GM12878 (cell line): ENCODE results near the gene MAP1S. TPM values are rescaled to one million over a fixed set of nuclear protein-coding genes. Genes with fewer than 3 reads are reported as not detected.

Experiments
- ATAC-seq: fragments of 200-7000 bp; cut with Tn5 transposase; 3 replicates; pipeline ENCODE4 v1.9.1; 2020; ENCODE audit warnings: mild to moderate bottlenecking, moderate library complexity
- BruUV-seq: library from RNA; stranded (reverse); fragments of 400-500 nt; replicated peaks from 2 replicates; lab custom pipeline; 2021; lab: Mats Ljungman, UMichigan
- CTCF ChIA-PET: fragments of 300-600 bp; sonication (Branson Sonifier 250); formaldehyde crosslinking; extraction: SDS; loops from one replicate; lab custom pipeline; 2021; ENCODE audit warnings: inconsistent platforms; lab: Yijun Ruan, JAX
- POLR2A ChIA-PET: fragments of 350-600 bp; formaldehyde crosslinking; extraction: SDS; loops from one replicate; lab custom pipeline; 2021; ENCODE audit warnings: inconsistent platforms; lab: Charles Lee
- RAD21 ChIA-PET: fragments of 300-600 bp; sonication (Branson Sonifier 250); formaldehyde crosslinking; loops from one replicate; lab custom pipeline; 2023; ENCODE audit warnings: antibody characterized with exemption; ENCODE audit not compliant: unreplicated experiment; lab: Charles Lee
- SMC1A ChIA-PET: fragments of 300-600 bp; sonication (Branson Sonifier 250); formaldehyde crosslinking; loops from one replicate; lab custom pipeline; 2023; ENCODE audit not compliant: unreplicated experiment, uncharacterized antibody; lab: Charles Lee
- DNase-seq: peaks from one replicate; pipeline ENCODE4 v3.0.0-alpha.2; 2011; ENCODE audit warnings: low read depth, low spot score
- FAIRE-seq: peaks from 3 replicates; lab custom pipeline; 2011; peaks lifted over from hg19 to GRCh38; lab: Jason Lieb, UNC
- H2AFZ ChIP-seq: 2 replicates; pipeline ENCODE4 v1.6.0; 2011; ENCODE audit warnings: low read depth, low read length, control low read depth; ENCODE audit not compliant: control insufficient read depth
- H3K27ac ChIP-seq: 2 replicates; pipeline ENCODE4 v1.5.1; 2011; ENCODE audit warnings: control low read depth; ENCODE audit not compliant: control insufficient read depth, insufficient read depth
- H3K27me3 ChIP-seq, 2 experiments: replicated peaks in 1 of 2; 2 replicates each; pipeline versions ENCODE4 v1.6.0 to v1.6.1; 2011; ENCODE audit warnings: low read length in 1 of 2; ENCODE audit not compliant: control insufficient read depth in 2 of 2, insufficient read depth in 2 of 2
- H3K36me3 ChIP-seq, 2 experiments: 2 replicates each; pipeline ENCODE4 v1.5.1; 2011; ENCODE audit warnings: low read length in 1 of 2; ENCODE audit not compliant: control insufficient read depth in 2 of 2, insufficient read depth in 2 of 2
- H3K4me1 ChIP-seq: 2 replicates; pipeline ENCODE4 v1.6.1; 2011; ENCODE audit warnings: mild to moderate bottlenecking, low read length, moderate library complexity, mixed read lengths; ENCODE audit not compliant: control insufficient read depth, insufficient read depth
- H3K4me2 ChIP-seq: 2 replicates; pipeline ENCODE4 v1.6.0; 2011; ENCODE audit warnings: control low read depth; ENCODE audit not compliant: control insufficient read depth, insufficient read depth
- H3K4me3 ChIP-seq: fragments of 200-600 bp; sonication (generic); 2 replicates; pipeline ENCODE4 v1.5.1; 2016
- H3K79me2 ChIP-seq: 2 replicates; pipeline ENCODE4 v1.6.0; 2011; ENCODE audit warnings: low read length; ENCODE audit not compliant: control insufficient read depth, insufficient read depth
- H3K9ac ChIP-seq: 2 replicates; pipeline ENCODE4 v1.8.0; 2011; ENCODE audit warnings: low read length, control low read depth, mixed read lengths; ENCODE audit not compliant: control insufficient read depth, insufficient read depth
- H3K9me3 ChIP-seq: replicated peaks from 3 replicates; pipeline ENCODE4 v1.5.1; 2011; ENCODE audit warnings: mild to moderate bottlenecking, low read length; ENCODE audit not compliant: control insufficient read depth, insufficient read depth
- H4K20me1 ChIP-seq: 2 replicates; pipeline ENCODE4 v1.6.0; 2011; ENCODE audit not compliant: control insufficient read depth, insufficient read depth
- ATF7 ChIP-seq: fragments of 450-650 bp; IDR thresholded peaks from 2 replicates; pipeline ENCODE4 v1.6.1; 2016; ENCODE audit warnings: low read depth, mild to moderate bottlenecking
- BCL11A ChIP-seq: IDR thresholded peaks from 2 replicates; pipeline ENCODE4 v1.6.1; 2011; ENCODE audit warnings: low read depth, low read length
- EGR1 ChIP-seq, 2 experiments: IDR thresholded peaks; 1 replicate in 1 of 2; 2 replicates in 1 of 2; pipeline ENCODE4 v1.6.1; 2011 to 2012; ENCODE audit warnings: low read depth in 2 of 2, low read length in 2 of 2, borderline replicate concordance in 1 of 2, mild to moderate bottlenecking in 1 of 2, moderate library complexity in 1 of 2
- FOS ChIP-seq: IDR thresholded peaks from 3 replicates; pipeline ENCODE4 v1.6.1; 2011; ENCODE audit warnings: borderline replicate concordance; ENCODE audit not compliant: insufficient read length; ENCODE audit errors: extremely low read depth
- IKZF1 ChIP-seq: fragments of 450-650 bp; conservative IDR thresholded peaks from 2 replicates; pipeline ENCODE4 v1.6.1; 2017; ENCODE audit warnings: antibody characterized with exemption, mild to moderate bottlenecking
- POLR2AphosphoS5 ChIP-seq: IDR thresholded peaks from 2 replicates; pipeline ENCODE4 v1.6.1; 2011; ENCODE audit warnings: mild to moderate bottlenecking, low read length, inconsistent platforms
- RUNX3 ChIP-seq: IDR thresholded peaks from 2 replicates; pipeline ENCODE4 v1.6.1; 2012; ENCODE audit warnings: low read length, inconsistent platforms
- SUZ12 ChIP-seq: fragments of 200-600 bp; sonication (generic); IDR thresholded peaks from one replicate; pipeline ENCODE4 v1.6.1; 2018; ENCODE audit warnings: antibody characterized with exemption, mild to moderate bottlenecking; ENCODE audit not compliant: unreplicated experiment
- TCF12 ChIP-seq: IDR thresholded peaks from 2 replicates; pipeline ENCODE4 v1.6.1; 2011; ENCODE audit warnings: low read depth, mild to moderate bottlenecking, low read length
- WGBS: methylation state at CpG from one replicate; pipeline ENCODE4 v1.1.6; 2016; ENCODE audit warnings: low lambda C conversion rate; ENCODE audit not compliant: insufficient replicate concordance, insufficient coverage; ENCODE audit errors: missing lambda C conversion rate; 5-methylcytosine and 5-hydroxymethylcytosine counted together
- in situ Hi-C: fragments of 300-500 bp; cut with MboI; formaldehyde crosslinking; loops from 9 replicates; pipeline ENCODE4 v1.14.3; 2018; ENCODE audit warnings: mixed read lengths
- intact Hi-C: fragments of 100-400 bp; cut with micrococcal nuclease; formaldehyde crosslinking; loops from one replicate; pipeline ENCODE4 v1.14.2; 2022; ENCODE audit not compliant: unreplicated experiment
- polyA plus RNA-seq, 11 experiments: library from polyadenylated mRNA; depleted of rRNA in 4 of 11; unstranded in 6 of 11; stranded (reverse) in 5 of 11; fragments of >200 nt; fragmentation: Nextera tagmentation in 4 of 11; fragmentation: Illumina TruSeq in 1 of 11; extraction: Ambion mirVana in 4 of 11; extraction: Trizol in 1 of 11; gene quantifications; 1 replicate in 1 of 11; 2 replicates in 10 of 11; pipeline versions ENCODE4 v1.2.1 to v1.2.3, GENCODE V29; 2011 to 2016; ENCODE audit warnings: inconsistent platforms in 2 of 11, missing spikeins in 2 of 11, low read depth in 1 of 11
- total RNA-seq, 4 experiments: library from RNA; depleted of rRNA in 3 of 4; stranded (reverse); fragments of >200 nt in 3 of 4; fragmentation: Illumina TruSeq in 1 of 4; extraction: Trizol in 1 of 4; gene quantifications; 2 replicates each; pipeline versions ENCODE4 v1.2.1 to v1.2.3, GENCODE V29; 2013 to 2021
- TF ChIP-seq, protein P1 (sequence below): fragments of 450-650 bp; IDR thresholded peaks from 2 replicates; pipeline ENCODE4 v1.6.1; 2017; ENCODE audit warnings: mild to moderate bottlenecking, moderate library complexity

Gene MAP1S
- total and polyA plus RNA-seq, 10 of the 15 experiments (the other 5 are each of a cell fraction or from before 2014, with no cell fraction given): 2.1 to 63.9 (median 15.0) TPM

DNA sequence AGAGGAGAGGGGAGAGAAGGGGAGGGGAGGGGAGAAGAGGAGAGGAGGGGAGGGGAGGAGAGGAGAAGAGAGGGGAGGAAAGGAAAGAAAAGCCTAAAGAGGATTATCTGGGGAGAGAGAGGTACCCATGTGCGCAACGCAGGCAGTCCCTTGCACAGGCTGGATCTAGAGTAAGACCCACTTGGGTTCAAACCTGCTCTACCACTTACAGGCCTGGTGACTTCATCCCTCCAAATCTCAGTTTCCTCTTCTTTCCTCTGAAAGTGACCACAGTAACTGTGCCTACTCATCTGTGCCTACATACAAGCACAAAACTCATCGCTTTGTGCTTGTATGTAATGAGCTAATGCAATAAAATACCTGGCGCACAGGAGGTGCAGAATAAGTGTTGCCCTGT, 732 bp upstream of the MAP1S start:
- Histone ChIP-seq H3K4me1 (peaks cover 27% of the 10 kb centered on the region), H3K36me3 (peaks cover 0 to 3% of the 10 kb centered on the region in 2 experiments; a peak in 1 of 4 replicates), H3K79me2 (peaks cover 23% of the 10 kb centered on the region), H3K9ac (no peak overlapping the region), H3K4me2 (peak overlapping the region; percentile 90), H3K4me3 (peak overlapping the region; percentile 99; the same call in 1 of the 2 replicates), H3K9me3 (no peaks in the 10 kb centered on the region), H3K27ac (no peak overlapping the region), H2AFZ (peak overlapping the region; percentile 85), H4K20me1 (no peaks in the 10 kb centered on the region), H3K27me3 (no peaks in the 10 kb centered on the region)
- SMC1A ChIA-PET: interaction anchor here (0.6 to 7.6 kb wide), 13 partner anchors 12 to 370 kb away, joined by 3 to 91 read pairs (median 5); partner anchors contain the start of gene FCHO1
- POLR2A ChIA-PET: interaction anchor here (0.5 to 3.7 kb wide), 10 partner anchors 12 to 413 kb away, joined by 3 to 21 read pairs (median 4); no protein-coding TSS in a partner anchor
- CTCF ChIA-PET: interaction anchor here (0.7 to 3.3 kb wide), 12 partner anchors 12 to 133 kb away, joined by 3 to 23 read pairs (median 4); partner anchors contain the start of gene FCHO1
- WGBS: 37% methylated on average over 4 of the region's 4 CpGs
- ATAC-seq (peak; percentile 43), FAIRE-seq (no peak), DNase-seq (no peak)
- TF ChIP-seq POLR2AphosphoS5 (no peak), RUNX3 (peak; percentile 34; the same call in 1 of the 2 replicates)
- RAD21 ChIA-PET: interaction anchor here (0.9 to 2.3 kb wide), 9 partner anchors 33 to 214 kb away, joined by 3 to 21 read pairs (median 4); partner anchors contain the start of genes CCDC124, FCHO1 and JAK3
- intact Hi-C loops (loop anchor here (5.0 kb wide), 1 partner anchor 34 kb away; the partner anchor contains the start of gene FCHO1), in situ Hi-C loops (no loop called here)
- BruUV-seq: no TSS peak

DNA sequence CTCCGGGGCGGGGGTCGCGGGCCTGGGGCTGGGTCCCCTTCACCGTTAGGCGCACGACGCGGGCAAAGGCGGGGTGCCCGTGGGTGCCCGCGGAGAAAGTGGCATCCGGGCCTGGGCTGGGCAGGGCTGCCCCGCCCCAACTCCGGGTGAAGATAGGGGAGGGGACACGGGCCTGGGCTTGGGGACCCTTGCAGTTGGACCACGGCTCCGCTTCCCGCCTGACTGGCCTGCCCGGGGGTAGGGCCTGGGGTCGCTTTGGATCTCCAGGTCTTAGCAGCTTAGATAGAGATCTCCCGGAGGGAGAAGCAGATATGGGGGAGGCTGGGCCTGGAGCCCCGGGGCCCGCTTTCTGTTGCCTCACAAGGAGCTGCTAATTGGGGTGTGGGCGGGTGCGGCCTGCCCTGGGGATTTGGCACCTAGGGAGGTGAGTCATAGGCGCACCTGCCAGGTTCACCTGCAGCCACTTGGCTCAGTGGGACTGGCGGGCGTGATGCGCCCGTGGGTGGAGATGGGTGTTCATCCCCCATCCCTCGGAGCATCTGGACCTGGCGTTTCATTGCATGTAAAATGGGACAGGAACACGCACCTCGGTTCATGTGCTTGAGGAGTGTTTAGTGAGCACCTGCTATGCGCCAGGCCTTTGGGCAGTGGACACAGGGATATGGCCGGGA, 585 bp downstream of the MAP1S start:
- ATAC-seq (peak; percentile 22), FAIRE-seq (no peak), DNase-seq (no peak)
- no peaks in the 10 kb centered on the region for H3K9me3 ChIP-seq
- peaks cover 27% of the 10 kb centered on the region for H3K4me1 ChIP-seq
- H3K9ac ChIP-seq: peak overlapping the region; percentile 77
- peak overlapping the region; percentile 87 for H3K4me2 ChIP-seq
- peaks cover 23% of the 10 kb centered on the region for H3K79me2 ChIP-seq
- H3K27me3 ChIP-seq: no peaks in the 10 kb centered on the region
- WGBS: under 1% methylated on average over 24 of the region's 38 CpGs
- POLR2A ChIA-PET: interaction anchor here (1.3 to 3.7 kb wide), 7 partner anchors 13 to 47 kb away, joined by 3 to 21 read pairs (median 7); partner anchors contain the start of gene FCHO1
- CTCF ChIA-PET: interaction anchor here (0.5 to 3.3 kb wide), 12 partner anchors 9 to 135 kb away, joined by 3 to 23 read pairs (median 4); no protein-coding TSS in a partner anchor
- SMC1A ChIA-PET: interaction anchor here (0.7 to 7.6 kb wide), 13 partner anchors 10 to 136 kb away, joined by 3 to 91 read pairs (median 5); partner anchors contain the start of gene FCHO1
- H3K27ac ChIP-seq: peak overlapping the region; percentile 26; the same call in 1 of the 2 replicates
- RAD21 ChIA-PET: interaction anchor here (0.7 to 2.3 kb wide), 10 partner anchors 19 to 213 kb away, joined by 3 to 21 read pairs (median 4); partner anchors contain the start of genes CCDC124 and FCHO1
- in situ Hi-C loops (no loop called here), intact Hi-C loops (loop anchor here (5.0 kb wide), 1 partner anchor 32 kb away; the partner anchor contains the start of gene FCHO1)
- peaks cover 6% of the 10 kb centered on the region in 2 experiments; a peak in 3 of 4 replicates for H3K36me3 ChIP-seq
- no peaks in the 10 kb centered on the region for H4K20me1 ChIP-seq
- H2AFZ ChIP-seq: no peak overlapping the region
- BruUV-seq: no TSS peak
- peak overlapping the region; percentile 99 for H3K4me3 ChIP-seq
- TF ChIP-seq IKZF1 (peak; percentile 24; the same call in 1 of the 2 replicates), BCL11A (peak; percentile 52; the same call in 1 of the 2 replicates), FOS (no peak), ATF7 (0 out of 2 replicates have a peak, but pooled peaks have one; percentile 12), SUZ12 (no peak), EGR1 (IDR thresholded peaks at IDR 0.05; ENCODE audit: borderline replicate concordance in 1 of 2, low read depth in 2 of 2, low read length in 2 of 2) (0 out of 3 replicates have a peak, but pooled peaks of 1 of the 2 experiments have one; percentile 23), TCF12 (peak; percentile 50; the same call in 1 of the 2 replicates)
- TF ChIP-seq, protein P1, sequence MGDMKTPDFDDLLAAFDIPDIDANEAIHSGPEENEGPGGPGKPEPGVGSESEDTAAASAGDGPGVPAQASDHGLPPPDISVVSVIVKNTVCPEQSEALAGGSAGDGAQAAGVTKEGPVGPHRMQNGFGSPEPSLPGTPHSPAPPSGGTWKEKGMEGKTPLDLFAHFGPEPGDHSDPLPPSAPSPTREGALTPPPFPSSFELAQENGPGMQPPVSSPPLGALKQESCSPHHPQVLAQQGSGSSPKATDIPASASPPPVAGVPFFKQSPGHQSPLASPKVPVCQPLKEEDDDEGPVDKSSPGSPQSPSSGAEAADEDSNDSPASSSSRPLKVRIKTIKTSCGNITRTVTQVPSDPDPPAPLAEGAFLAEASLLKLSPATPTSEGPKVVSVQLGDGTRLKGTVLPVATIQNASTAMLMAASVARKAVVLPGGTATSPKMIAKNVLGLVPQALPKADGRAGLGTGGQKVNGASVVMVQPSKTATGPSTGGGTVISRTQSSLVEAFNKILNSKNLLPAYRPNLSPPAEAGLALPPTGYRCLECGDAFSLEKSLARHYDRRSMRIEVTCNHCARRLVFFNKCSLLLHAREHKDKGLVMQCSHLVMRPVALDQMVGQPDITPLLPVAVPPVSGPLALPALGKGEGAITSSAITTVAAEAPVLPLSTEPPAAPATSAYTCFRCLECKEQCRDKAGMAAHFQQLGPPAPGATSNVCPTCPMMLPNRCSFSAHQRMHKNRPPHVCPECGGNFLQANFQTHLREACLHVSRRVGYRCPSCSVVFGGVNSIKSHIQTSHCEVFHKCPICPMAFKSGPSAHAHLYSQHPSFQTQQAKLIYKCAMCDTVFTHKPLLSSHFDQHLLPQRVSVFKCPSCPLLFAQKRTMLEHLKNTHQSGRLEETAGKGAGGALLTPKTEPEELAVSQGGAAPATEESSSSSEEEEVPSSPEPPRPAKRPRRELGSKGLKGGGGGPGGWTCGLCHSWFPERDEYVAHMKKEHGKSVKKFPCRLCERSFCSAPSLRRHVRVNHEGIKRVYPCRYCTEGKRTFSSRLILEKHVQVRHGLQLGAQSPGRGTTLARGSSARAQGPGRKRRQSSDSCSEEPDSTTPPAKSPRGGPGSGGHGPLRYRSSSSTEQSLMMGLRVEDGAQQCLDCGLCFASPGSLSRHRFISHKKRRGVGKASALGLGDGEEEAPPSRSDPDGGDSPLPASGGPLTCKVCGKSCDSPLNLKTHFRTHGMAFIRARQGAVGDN: no peak
